PC-9 (cell line): ENCODE measurements around the gene ANTXR2. TPM values are rescaled to one million over a fixed set of nuclear protein-coding genes. Genes with fewer than 3 reads are reported as not detected.
"Not testable (repeated sequence)": the region's sequence is repeated elsewhere in the genome, so short reads cannot be mapped to it uniquely, and the experiment has no call there.

Experiments used
- BruUV-seq: library from RNA; stranded (reverse); fragments of 400-500 nt; replicated peaks from 2 replicates; lab custom pipeline; 2021; lab: Mats Ljungman, UMichigan
- CTCF ChIA-PET: fragments of 300-600 bp; sonication (Branson Sonifier 250); formaldehyde crosslinking; loops from one replicate; lab custom pipeline; 2022; ENCODE audit warnings: antibody characterized with exemption; lab: Charles Lee
- POLR2A ChIA-PET: fragments of 300-600 bp; sonication (Branson Sonifier 250); formaldehyde crosslinking; loops from one replicate; lab custom pipeline; 2022; ENCODE audit warnings: antibody characterized with exemption; ENCODE audit not compliant: unreplicated experiment; lab: Charles Lee
- DNase-seq, 2 experiments: peaks; one replicate each; pipeline versions ENCODE4 v3.0.0 to v3.0.0-alpha.2; 2015 to 2022; ENCODE audit warnings: mixed read lengths in 1 of 2
- H2AFZ ChIP-seq: fragments of 200-600 bp; sonication (generic); 2 replicates; pipeline ENCODE4 v1.8.1; 2017; ENCODE audit warnings: antibody characterized with exemption
- H3F3A ChIP-seq: fragments of 200-600 bp; sonication (generic); 2 replicates; pipeline ENCODE4 v1.8.1; 2017; ENCODE audit warnings: antibody characterized with exemption, mild to moderate bottlenecking, low read depth; ENCODE audit not compliant: insufficient read depth
- H3K27ac ChIP-seq: fragments of 200-600 bp; sonication (generic); 2 replicates; pipeline ENCODE4 v1.6.1; 2016; ENCODE audit warnings: mixed run types
- H3K27me3 ChIP-seq: fragments of 200-600 bp; sonication (generic); 2 replicates; pipeline ENCODE4 v1.6.1; 2016; ENCODE audit warnings: low read depth, mixed run types; ENCODE audit not compliant: insufficient read depth
- H3K36me3 ChIP-seq: fragments of 200-600 bp; sonication (generic); 2 replicates; pipeline ENCODE4 v1.6.1; 2016; ENCODE audit warnings: low read depth, mixed run types
- H3K4me1 ChIP-seq: fragments of 200-600 bp; sonication (generic); replicated peaks from 2 replicates; pipeline ENCODE4 v1.6.1; 2016; ENCODE audit warnings: mixed run types; ENCODE audit not compliant: insufficient read depth
- H3K4me2 ChIP-seq: fragments of 200-600 bp; sonication (generic); 2 replicates; pipeline ENCODE4 v1.6.1; 2017; ENCODE audit warnings: mixed run types
- H3K4me3 ChIP-seq: fragments of 200-600 bp; sonication (generic); 2 replicates; pipeline ENCODE4 v1.6.1; 2016; ENCODE audit warnings: mixed run types
- H3K79me2 ChIP-seq: fragments of 200-600 bp; sonication (generic); 2 replicates; pipeline ENCODE4 v1.6.1; 2017; ENCODE audit warnings: low read depth, mixed run types
- H3K9me2 ChIP-seq: fragments of 200-600 bp; sonication (generic); 2 replicates; pipeline ENCODE4 v1.8.1; 2017; ENCODE audit warnings: mild to moderate bottlenecking; ENCODE audit not compliant: insufficient read depth
- H3K9me3 ChIP-seq: fragments of 200-600 bp; sonication (generic); 2 replicates; pipeline ENCODE4 v1.8.1; 2016; ENCODE audit warnings: low read depth; ENCODE audit not compliant: insufficient read depth
- H4K20me1 ChIP-seq: fragments of 200-600 bp; sonication (generic); 2 replicates; pipeline ENCODE4 v1.8.1; 2017; ENCODE audit not compliant: insufficient read depth
- CTCF ChIP-seq: fragments of 200-600 bp; sonication (generic); conservative IDR thresholded peaks from 2 replicates; pipeline ENCODE4 v1.6.1; 2017; ENCODE audit warnings: mixed run types, antibody characterized with exemption, mild to moderate bottlenecking, moderate library complexity
- EZH2 ChIP-seq: fragments of 200-600 bp; sonication (generic); IDR thresholded peaks from 2 replicates; pipeline ENCODE4 v1.8.0; 2017; ENCODE audit warnings: antibody characterized with exemption, low read depth
- intact Hi-C: fragments of 100-400 bp; cut with micrococcal nuclease; formaldehyde crosslinking; loops from one replicate; pipeline ENCODE4 v1.10.0; 2022; ENCODE audit not compliant: unreplicated experiment
- total RNA-seq: library from RNA; stranded (reverse); gene quantifications from 2 replicates; pipeline ENCODE4 v1.2.3, GENCODE V29; 2021

The ANTXR2 gene
- total RNA-seq, 1 experiment from 2014 or later: 2.0 TPM

- no peak for TF ChIP-seq CTCF
- TF ChIP-seq EZH2: no peak
- no peak for DNase-seq
- no peak overlapping the region for H3K4me3 ChIP-seq
- H3K79me2 ChIP-seq: no peaks in the 10 kb centered on the region
- no peaks in the 10 kb centered on the region for H3F3A ChIP-seq
- H2AFZ ChIP-seq: no peak overlapping the region
- no peaks in the 10 kb centered on the region for H3K9me2 ChIP-seq
- H3K27me3 ChIP-seq: no peaks in the 10 kb centered on the region
- H3K4me1 ChIP-seq: no peaks in the 10 kb centered on the region
- H4K20me1 ChIP-seq: no peaks in the 10 kb centered on the region
- POLR2A ChIA-PET: no interaction called here
- no peaks in the 10 kb centered on the region for H3K9me3 ChIP-seq
- no peaks in the 10 kb centered on the region for H3K36me3 ChIP-seq
- CTCF ChIA-PET: no interaction called here
- intact Hi-C loops: no loop called here
- no TSS peak for BruUV-seq
- no peak overlapping the region for H3K27ac ChIP-seq
- no peak overlapping the region for H3K4me2 ChIP-seq
Measured at GRCh38 chr4:80004319-80004718, 68.7 kb downstream of the ANTXR2 start.

- H3K9me2 ChIP-seq, BruUV-seq, H3K27me3 ChIP-seq, H3K4me2 ChIP-seq, H3K9me3 ChIP-seq, H3K36me3 ChIP-seq, H4K20me1 ChIP-seq, CTCF ChIA-PET, H3K4me3 ChIP-seq, POLR2A ChIA-PET, H3K79me2 ChIP-seq, H2AFZ ChIP-seq, H3K4me1 ChIP-seq, DNase-seq, H3K27ac ChIP-seq, H3F3A ChIP-seq, intact Hi-C loops: not testable (repeated sequence)
Measured at GRCh38 chr4:80002559-80002958, 70.5 kb downstream of the ANTXR2 start.

GRCh38 chr4:79999048-79999447, 74.0 kb downstream of the ANTXR2 start:
- H3K9me2 ChIP-seq, H3K79me2 ChIP-seq, H3K4me2 ChIP-seq, H3K9me3 ChIP-seq, CTCF ChIA-PET, POLR2A ChIA-PET, H3K36me3 ChIP-seq, intact Hi-C loops, H3K4me1 ChIP-seq, H3K27ac ChIP-seq, H3K27me3 ChIP-seq, DNase-seq, H3F3A ChIP-seq, BruUV-seq, H2AFZ ChIP-seq, H3K4me3 ChIP-seq, H4K20me1 ChIP-seq: not testable (repeated sequence)

GRCh38 chr4:79998201-79998600, 74.8 kb downstream of the ANTXR2 start:
- ChIA-PET CTCF (no interaction called here), POLR2A (no interaction called here)
- Histone ChIP-seq H3K4me1 (no peaks in the 10 kb centered on the region), H2AFZ (no peak overlapping the region), H3K27ac (no peak overlapping the region), H3K9me3 (no peaks in the 10 kb centered on the region), H3K27me3 (no peaks in the 10 kb centered on the region), H3K9me2 (no peaks in the 10 kb centered on the region), H3K4me2 (no peak overlapping the region), H3K79me2 (no peaks in the 10 kb centered on the region), H3K36me3 (no peaks in the 10 kb centered on the region), H3K4me3 (no peak overlapping the region), H4K20me1 (no peaks in the 10 kb centered on the region), H3F3A (no peaks in the 10 kb centered on the region)
- DNase-seq: no peak
- intact Hi-C loops: no loop called here
- TF ChIP-seq EZH2 (no peak), CTCF (no peak)
- BruUV-seq: no TSS peak
